Measurements from ENCODE around the gene PRKCA.

GRCh38 chr17:66582373-66583111 is 280.1 kb downstream of the PRKCA start:
- TF ChIP-seq CTCF (IDR thresholded peaks at IDR 0.05), result no peak
- TF ChIP-seq POLR2A (IDR thresholded peaks at IDR 0.05), result no peak

All from uterus (tissue), 2 donors.